Measurements from ENCODE around the gene ANKRD34A. TPM values are rescaled to one million over a fixed set of nuclear protein-coding genes. Genes with fewer than 3 reads are reported as not detected.

Gene ANKRD34A
- total and polyA plus RNA-seq, 2 experiments from 2014 or later: 0.16 to 0.35 TPM

DNA sequence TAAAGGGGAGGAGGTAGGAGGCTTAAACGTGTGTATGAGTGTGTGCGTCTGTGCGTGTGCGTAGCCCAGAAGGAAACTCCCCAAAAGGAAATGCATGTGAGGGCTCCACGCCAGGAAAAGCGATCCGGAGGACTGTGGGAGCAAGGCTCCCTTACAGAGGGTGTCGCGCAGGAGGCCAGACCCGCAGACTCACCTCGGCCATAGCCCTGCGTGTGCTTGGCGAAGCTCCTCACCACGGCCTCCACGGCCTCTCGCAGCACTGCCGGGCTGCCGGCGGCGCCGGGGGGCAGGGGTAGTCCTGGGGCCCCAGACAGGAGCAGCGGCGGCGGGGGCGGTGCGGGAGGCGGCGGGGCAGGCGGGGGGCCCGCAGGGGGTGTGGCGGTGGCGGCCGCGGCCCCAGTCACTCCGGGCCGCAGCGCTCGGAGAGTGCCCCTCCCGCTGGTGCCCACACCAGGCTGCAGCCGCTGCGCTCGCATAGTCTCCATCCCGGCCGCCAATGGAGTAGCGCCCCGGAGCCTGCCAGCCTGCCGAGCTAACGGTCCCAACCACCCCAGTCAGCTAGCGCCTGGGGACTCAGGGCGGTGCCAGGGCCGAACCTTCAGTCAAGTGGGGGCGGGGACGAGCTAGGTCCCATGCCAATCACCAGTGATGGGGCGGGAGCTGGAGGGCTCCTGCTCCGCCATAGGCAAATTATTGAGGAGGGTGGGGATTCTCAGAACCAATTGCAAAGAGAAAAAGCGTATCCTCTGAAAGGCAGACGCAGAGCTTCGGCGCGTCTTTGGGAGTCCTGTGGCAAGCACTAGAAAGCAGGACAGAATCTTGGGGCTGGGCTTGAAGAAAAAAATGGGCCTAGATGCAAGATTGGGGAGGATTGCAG, 6.7 kb downstream of the ANKRD34A start, which contains the start of gene LIX1L:
Gene LIX1L, minus strand, starts transcription at position 575 of the 877 bp plus-strand sequence. Its CDS starts 90 bp downstream, at position 485.
- TF ChIP-seq, protein P1, sequence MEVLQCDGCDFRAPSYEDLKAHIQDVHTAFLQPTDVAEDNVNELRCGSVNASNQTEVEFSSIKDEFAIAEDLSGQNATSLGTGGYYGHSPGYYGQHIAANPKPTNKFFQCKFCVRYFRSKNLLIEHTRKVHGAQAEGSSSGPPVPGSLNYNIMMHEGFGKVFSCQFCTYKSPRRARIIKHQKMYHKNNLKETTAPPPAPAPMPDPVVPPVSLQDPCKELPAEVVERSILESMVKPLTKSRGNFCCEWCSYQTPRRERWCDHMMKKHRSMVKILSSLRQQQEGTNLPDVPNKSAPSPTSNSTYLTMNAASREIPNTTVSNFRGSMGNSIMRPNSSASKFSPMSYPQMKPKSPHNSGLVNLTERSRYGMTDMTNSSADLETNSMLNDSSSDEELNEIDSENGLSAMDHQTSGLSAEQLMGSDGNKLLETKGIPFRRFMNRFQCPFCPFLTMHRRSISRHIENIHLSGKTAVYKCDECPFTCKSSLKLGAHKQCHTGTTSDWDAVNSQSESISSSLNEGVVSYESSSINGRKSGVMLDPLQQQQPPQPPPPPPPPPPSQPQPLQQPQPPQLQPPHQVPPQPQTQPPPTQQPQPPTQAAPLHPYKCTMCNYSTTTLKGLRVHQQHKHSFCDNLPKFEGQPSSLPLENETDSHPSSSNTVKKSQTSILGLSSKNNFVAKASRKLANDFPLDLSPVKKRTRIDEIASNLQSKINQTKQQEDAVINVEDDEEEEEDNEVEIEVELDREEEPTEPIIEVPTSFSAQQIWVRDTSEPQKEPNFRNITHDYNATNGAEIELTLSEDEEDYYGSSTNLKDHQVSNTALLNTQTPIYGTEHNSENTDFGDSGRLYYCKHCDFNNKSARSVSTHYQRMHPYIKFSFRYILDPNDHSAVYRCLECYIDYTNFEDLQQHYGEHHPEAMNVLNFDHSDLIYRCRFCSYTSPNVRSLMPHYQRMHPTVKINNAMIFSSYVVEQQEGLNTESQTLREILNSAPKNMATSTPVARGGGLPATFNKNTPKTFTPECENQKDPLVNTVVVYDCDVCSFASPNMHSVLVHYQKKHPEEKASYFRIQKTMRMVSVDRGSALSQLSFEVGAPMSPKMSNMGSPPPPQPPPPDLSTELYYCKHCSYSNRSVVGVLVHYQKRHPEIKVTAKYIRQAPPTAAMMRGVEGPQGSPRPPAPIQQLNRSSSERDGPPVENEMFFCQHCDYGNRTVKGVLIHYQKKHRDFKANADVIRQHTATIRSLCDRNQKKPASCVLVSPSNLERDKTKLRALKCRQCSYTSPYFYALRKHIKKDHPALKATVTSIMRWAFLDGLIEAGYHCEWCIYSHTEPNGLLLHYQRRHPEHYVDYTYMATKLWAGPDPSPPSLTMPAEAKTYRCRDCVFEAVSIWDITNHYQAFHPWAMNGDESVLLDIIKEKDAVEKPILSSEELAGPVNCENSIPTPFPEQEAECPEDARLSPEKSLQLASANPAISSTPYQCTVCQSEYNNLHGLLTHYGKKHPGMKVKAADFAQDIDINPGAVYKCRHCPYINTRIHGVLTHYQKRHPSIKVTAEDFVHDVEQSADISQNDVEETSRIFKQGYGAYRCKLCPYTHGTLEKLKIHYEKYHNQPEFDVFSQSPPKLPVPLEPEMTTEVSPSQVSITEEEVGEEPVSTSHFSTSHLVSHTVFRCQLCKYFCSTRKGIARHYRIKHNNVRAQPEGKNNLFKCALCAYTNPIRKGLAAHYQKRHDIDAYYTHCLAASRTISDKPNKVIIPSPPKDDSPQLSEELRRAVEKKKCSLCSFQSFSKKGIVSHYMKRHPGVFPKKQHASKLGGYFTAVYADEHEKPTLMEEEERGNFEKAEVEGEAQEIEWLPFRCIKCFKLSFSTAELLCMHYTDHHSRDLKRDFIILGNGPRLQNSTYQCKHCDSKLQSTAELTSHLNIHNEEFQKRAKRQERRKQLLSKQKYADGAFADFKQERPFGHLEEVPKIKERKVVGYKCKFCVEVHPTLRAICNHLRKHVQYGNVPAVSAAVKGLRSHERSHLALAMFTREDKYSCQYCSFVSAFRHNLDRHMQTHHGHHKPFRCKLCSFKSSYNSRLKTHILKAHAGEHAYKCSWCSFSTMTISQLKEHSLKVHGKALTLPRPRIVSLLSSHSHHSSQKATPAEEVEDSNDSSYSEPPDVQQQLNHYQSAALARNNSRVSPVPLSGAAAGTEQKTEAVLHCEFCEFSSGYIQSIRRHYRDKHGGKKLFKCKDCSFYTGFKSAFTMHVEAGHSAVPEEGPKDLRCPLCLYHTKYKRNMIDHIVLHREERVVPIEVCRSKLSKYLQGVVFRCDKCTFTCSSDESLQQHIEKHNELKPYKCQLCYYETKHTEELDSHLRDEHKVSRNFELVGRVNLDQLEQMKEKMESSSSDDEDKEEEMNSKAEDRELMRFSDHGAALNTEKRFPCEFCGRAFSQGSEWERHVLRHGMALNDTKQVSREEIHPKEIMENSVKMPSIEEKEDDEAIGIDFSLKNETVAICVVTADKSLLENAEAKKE (CRISPR knock-in tag; IDR thresholded peaks at IDR 0.05): no peak
- TF ChIP-seq CREB1 (CRISPR knock-in tag; IDR thresholded peaks at IDR 0.05; ENCODE audit: low read depth) (0 out of 2 replicates have a peak, but pooled peaks have one; percentile 10), EZH2 (IDR thresholded peaks at IDR 0.05; ENCODE audit: low read depth, unreplicated experiment) (peak; percentile 3), POLR2AphosphoS5 (IDR thresholded peaks at IDR 0.05; ENCODE audit: low read depth) (peak; percentile 49)
- H3K27me3 Mint-ChIP-seq (ENCODE audit: insufficient read depth, low read depth, poor library complexity): peaks cover 57% of the 10 kb centered on the region
- Histone ChIP-seq H4K20me1 (replicated peaks; ENCODE audit: insufficient read depth) (no peaks in the 10 kb centered on the region), H3K27ac (ENCODE audit: low read depth) (no peak within 1 kb of the TSS), H2AFZ (peak within 1 kb of the TSS; percentile 94), H3K9me2 (ENCODE audit: insufficient read depth) (no peaks in the 10 kb centered on the region), H3K79me2 (replicated peaks; ENCODE audit: insufficient read depth) (no peaks in the 10 kb centered on the region), H3K4me3 (peak within 1 kb of the TSS; percentile 72), H3K27me3 (ENCODE audit: insufficient read depth) (peaks cover 84% of the 10 kb centered on the region), H3F3A (replicated peaks; ENCODE audit: low read depth) (no peaks in the 10 kb centered on the region; the same call in 1 of the 2 replicates), H3K4me2 (peak within 1 kb of the TSS; percentile 87), H3K4me1 (ENCODE audit: insufficient read depth) (peaks cover 12% of the 10 kb centered on the region), H3K36me3 (ENCODE audit: insufficient read depth) (no peaks in the 10 kb centered on the region)
- H3K4me1 Mint-ChIP-seq: peaks cover 22% of the 10 kb centered on the region
- DNase-seq (ENCODE audit: low spot score) (peak; percentile 99), ATAC-seq (peak; percentile 80)
- no peak within 1 kb of the TSS for H3K27ac Mint-ChIP-seq
- H3K36me3 Mint-ChIP-seq (ENCODE audit: low read depth): no peaks in the 10 kb centered on the region; the same call in 2 of the 3 replicates
- peaks cover 1% of the 10 kb centered on the region; the same call in 2 of the 3 replicates for H3K9me3 Mint-ChIP-seq
- H3K4me3 Mint-ChIP-seq: peak within 1 kb of the TSS; percentile 73
